Endodermal cell (in vitro differentiated cells): ENCODE results near the gene ZNF737. TPM values are rescaled to one million over a fixed set of nuclear protein-coding genes. Genes with fewer than 3 reads are reported as not detected.

Experiments
- DNase-seq: peaks from one replicate; pipeline ENCODE4 v3.0.0-alpha.2; 2017
- H3K27ac ChIP-seq: 2 replicates; pipeline ENCODE4 v1.5.1; 2013; ENCODE audit warnings: mild to moderate bottlenecking, low read depth, low read length, moderate library complexity
- H3K27me3 ChIP-seq: 2 replicates; pipeline ENCODE4 v1.6.1; 2013; ENCODE audit warnings: mild to moderate bottlenecking, low read length, moderate library complexity; ENCODE audit not compliant: insufficient read depth, control insufficient read depth, poor library complexity, severe bottlenecking
- H3K36me3 ChIP-seq: 2 replicates; pipeline ENCODE4 v1.7.0; 2013; ENCODE audit warnings: mild to moderate bottlenecking, low read length, moderate library complexity; ENCODE audit not compliant: control insufficient read depth, insufficient read depth
- H3K4me1 ChIP-seq: one replicate; pipeline ENCODE4 v1.7.0; 2013; ENCODE audit warnings: low read length; ENCODE audit not compliant: control insufficient read depth, insufficient read depth
- H3K4me3 ChIP-seq: 2 replicates; pipeline ENCODE4 v1.5.1; 2013; ENCODE audit warnings: mild to moderate bottlenecking, low read length, moderate library complexity
- H3K9ac ChIP-seq: 2 replicates; pipeline ENCODE4 v1.6.1; 2013; ENCODE audit warnings: mild to moderate bottlenecking, low read length, moderate library complexity; ENCODE audit not compliant: poor library complexity, severe bottlenecking; ENCODE audit errors: extremely low read depth
- H3K9me3 ChIP-seq: 2 replicates; pipeline ENCODE4 v1.6.1; 2013; ENCODE audit warnings: mild to moderate bottlenecking, low read length, moderate library complexity; ENCODE audit not compliant: control insufficient read depth
- H3K27ac Mint-ChIP-seq: 2 replicates; pipeline ENCODE4 v1.8.0; 2020; ENCODE audit warnings: mixed read lengths
- H3K27me3 Mint-ChIP-seq: 2 replicates; pipeline ENCODE4 v1.8.0; 2021; ENCODE audit warnings: mild to moderate bottlenecking, mixed read lengths; ENCODE audit not compliant: insufficient read depth
- H3K36me3 Mint-ChIP-seq: 2 replicates; pipeline ENCODE4 v1.8.0; 2020; ENCODE audit warnings: low read depth, mixed read lengths
- H3K4me1 Mint-ChIP-seq: 2 replicates; pipeline ENCODE4 v1.8.0; 2020; ENCODE audit warnings: mixed read lengths
- H3K4me3 Mint-ChIP-seq: 2 replicates; pipeline ENCODE4 v1.8.0; 2020; ENCODE audit warnings: mild to moderate bottlenecking, moderate library complexity, mixed read lengths
- H3K9me3 Mint-ChIP-seq: 2 replicates; pipeline ENCODE4 v1.8.0; 2020; ENCODE audit warnings: mild to moderate bottlenecking, mixed read lengths
- CTCF ChIP-seq: fragments of 200-600 bp; sonication (generic); conservative IDR thresholded peaks from 2 replicates; pipeline ENCODE4 v1.5.0; 2021; ENCODE audit warnings: antibody characterized with exemption, mild to moderate bottlenecking
- WGBS, 2 experiments: methylation state at CpG; one replicate each; pipeline versions ENCODE4 v1.1.5 to v1.1.7; 2013; ENCODE audit warnings: missing lambda C conversion rate in 2 of 2, mixed read lengths in 1 of 2; ENCODE audit not compliant: insufficient coverage in 1 of 2, insufficient read length in 1 of 2; 5-methylcytosine and 5-hydroxymethylcytosine counted together
- total RNA-seq, 2 donors: library from RNA; stranded (reverse); fragmentation: NEBNext Ultra II Directional in 1 of 2; extraction: Animal tissue kit (Norgen Biotek cat#: 25700) in 1 of 2; gene quantifications; 2 replicates in 1 of 2; 3 replicates in 1 of 2; pipeline ENCODE4 v1.2.1, GENCODE V29; 2021

The ZNF737 gene
- total RNA-seq, 2 donors from 2014 or later = 42.6 to 56.1 TPM

GRCh38 chr19:20611866-20612265 lies 46.3 kb upstream of the ZNF737 start:
- no peak overlapping the region for H3K27ac ChIP-seq
- H3K27me3 ChIP-seq = no peaks in the 10 kb centered on the region
- Mint-ChIP-seq H3K27ac (no peak overlapping the region), H3K36me3 (no peaks in the 10 kb centered on the region), H3K4me1 (no peaks in the 10 kb centered on the region), H3K27me3 (no peaks in the 10 kb centered on the region), H3K4me3 (no peak overlapping the region), H3K9me3 (peaks cover 7% of the 10 kb centered on the region)
- TF ChIP-seq CTCF = no peak
- DNase-seq = no peak
- no peak overlapping the region for H3K4me3 ChIP-seq
- H3K4me1 ChIP-seq = no peaks in the 10 kb centered on the region
- H3K36me3 ChIP-seq = no peaks in the 10 kb centered on the region
- H3K9me3 ChIP-seq = peaks cover 10% of the 10 kb centered on the region
- H3K9ac ChIP-seq = no peak overlapping the region
- 89 to 90% methylated on average over 3 to 6 of the region's 6 CpGs for WGBS, 2 experiments

DNA sequence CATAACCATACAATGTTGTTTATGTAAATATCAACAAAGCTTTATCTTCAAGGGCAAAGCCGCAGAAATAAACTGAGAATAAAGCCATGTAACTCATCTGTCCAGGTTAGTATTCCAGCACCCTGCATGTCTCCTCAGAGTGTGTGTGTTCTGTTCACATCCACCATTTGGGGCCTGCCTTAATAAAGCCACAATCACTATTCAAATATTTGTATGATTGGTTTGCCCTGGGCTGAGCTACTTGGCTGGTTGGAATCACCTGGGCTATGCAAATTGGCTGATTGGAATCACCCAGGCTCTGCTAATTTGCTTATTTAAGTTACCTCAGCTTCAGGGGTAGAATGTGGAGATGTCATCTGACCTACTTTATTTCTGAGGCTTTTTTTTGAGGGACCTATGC lies 42.4 kb upstream of the ZNF737 start:
- TF ChIP-seq CTCF = no peak

GRCh38 chr19:20558571-20558970 lies 7.0 kb downstream of the ZNF737 start:
- Histone ChIP-seq H3K9me3 (peaks cover 95% of the 10 kb centered on the region), H3K27me3 (no peaks in the 10 kb centered on the region), H3K27ac (no peak overlapping the region), H3K4me3 (peak overlapping the region; percentile 61), H3K9ac (no peak overlapping the region), H3K4me1 (no peaks in the 10 kb centered on the region), H3K36me3 (peaks cover 92% of the 10 kb centered on the region)
- Mint-ChIP-seq H3K27ac (no peak overlapping the region), H3K36me3 (peaks cover 87% of the 10 kb centered on the region), H3K4me1 (peaks cover 21% of the 10 kb centered on the region), H3K27me3 (no peaks in the 10 kb centered on the region), H3K4me3 (no peak overlapping the region), H3K9me3 (peaks cover 69% of the 10 kb centered on the region)
- no peak for DNase-seq
- no peak for TF ChIP-seq CTCF

More for the DNA sequence above, 42.4 kb upstream of the ZNF737 start:
- H3K4me1 ChIP-seq = no peaks in the 10 kb centered on the region
- Mint-ChIP-seq H3K27ac (no peak overlapping the region), H3K4me1 (no peaks in the 10 kb centered on the region), H3K36me3 (no peaks in the 10 kb centered on the region), H3K27me3 (no peaks in the 10 kb centered on the region), H3K4me3 (no peak overlapping the region), H3K9me3 (peaks cover 20% of the 10 kb centered on the region)
- H3K36me3 ChIP-seq = no peaks in the 10 kb centered on the region
- WGBS, 2 experiments = 80 to 100% methylated on average over 1 of the region's 1 CpG
- H3K27me3 ChIP-seq = no peaks in the 10 kb centered on the region
- H3K27ac ChIP-seq = no peak overlapping the region
- no peak for DNase-seq
- peaks cover 43% of the 10 kb centered on the region for H3K9me3 ChIP-seq
- H3K4me3 ChIP-seq = peak overlapping the region; percentile 8
- H3K9ac ChIP-seq = no peak overlapping the region
